Transverse colon (tissue), 4 donors: ENCODE data around the gene RINL.

Experiments used
- CTCF ChIP-seq, 5 experiments: fragments of 200-600 bp in 3 of 5; fragments of 450-650 bp in 2 of 5; sonication (generic) in 3 of 5; IDR thresholded peaks; 1 replicate in 2 of 5; 2 replicates in 3 of 5; pipeline ENCODE4 v1.5.1; 2016 to 2017; ENCODE audit warnings: antibody characterized with exemption in 5 of 5, inconsistent platforms in 3 of 5, mild to moderate bottlenecking in 2 of 5, moderate library complexity in 1 of 5
- POLR2A ChIP-seq: fragments of 450-650 bp; IDR thresholded peaks from one replicate; pipeline ENCODE4 v1.6.1; 2016; ENCODE audit warnings: antibody characterized with exemption, mild to moderate bottlenecking, moderate library complexity
- POLR2AphosphoS5 ChIP-seq, 3 donors: sonication (generic); formaldehyde crosslinking; IDR thresholded peaks; one replicate each; pipeline ENCODE4 v1.6.1; 2016; ENCODE audit warnings: antibody characterized with exemption in 3 of 3

GRCh38 chr19:38842439-38843174, 35.5 kb downstream of the RINL start:
- TF ChIP-seq CTCF (IDR thresholded peaks at IDR 0.05) (no peak), POLR2A (no peak), POLR2AphosphoS5 (IDR thresholded peaks at IDR 0.05) (peak in 1 of 3 donors; percentile 34)
